ENCODE data around the gene RNLS. TPM values are rescaled to one million over a fixed set of nuclear protein-coding genes. Genes with fewer than 3 reads are reported as not detected.

The RNLS gene
- total RNA-seq, 1 donor from 2014 or later, result 7.1 TPM

DNA sequence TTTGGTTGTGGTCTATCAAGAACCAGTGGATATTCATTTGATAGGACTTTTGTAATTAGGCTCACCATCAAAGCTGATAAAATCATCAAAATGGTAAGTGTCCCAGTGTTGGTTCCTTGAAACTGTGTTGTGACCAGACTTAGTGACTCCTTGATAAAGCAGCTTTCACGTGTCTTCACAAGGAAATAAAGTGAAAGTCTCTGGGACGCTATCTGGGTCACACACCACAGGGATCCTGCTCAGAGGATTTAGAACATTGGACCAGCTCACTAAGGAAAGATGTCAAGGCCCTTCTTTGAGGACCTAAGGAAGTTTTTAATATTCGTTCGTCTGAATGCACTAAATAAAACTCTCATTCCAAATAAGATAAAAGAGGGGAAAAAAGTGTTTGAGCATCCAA lies 193.1 kb downstream of the RNLS start:
- TF ChIP-seq, protein P1, sequence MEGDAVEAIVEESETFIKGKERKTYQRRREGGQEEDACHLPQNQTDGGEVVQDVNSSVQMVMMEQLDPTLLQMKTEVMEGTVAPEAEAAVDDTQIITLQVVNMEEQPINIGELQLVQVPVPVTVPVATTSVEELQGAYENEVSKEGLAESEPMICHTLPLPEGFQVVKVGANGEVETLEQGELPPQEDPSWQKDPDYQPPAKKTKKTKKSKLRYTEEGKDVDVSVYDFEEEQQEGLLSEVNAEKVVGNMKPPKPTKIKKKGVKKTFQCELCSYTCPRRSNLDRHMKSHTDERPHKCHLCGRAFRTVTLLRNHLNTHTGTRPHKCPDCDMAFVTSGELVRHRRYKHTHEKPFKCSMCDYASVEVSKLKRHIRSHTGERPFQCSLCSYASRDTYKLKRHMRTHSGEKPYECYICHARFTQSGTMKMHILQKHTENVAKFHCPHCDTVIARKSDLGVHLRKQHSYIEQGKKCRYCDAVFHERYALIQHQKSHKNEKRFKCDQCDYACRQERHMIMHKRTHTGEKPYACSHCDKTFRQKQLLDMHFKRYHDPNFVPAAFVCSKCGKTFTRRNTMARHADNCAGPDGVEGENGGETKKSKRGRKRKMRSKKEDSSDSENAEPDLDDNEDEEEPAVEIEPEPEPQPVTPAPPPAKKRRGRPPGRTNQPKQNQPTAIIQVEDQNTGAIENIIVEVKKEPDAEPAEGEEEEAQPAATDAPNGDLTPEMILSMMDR (conservative IDR thresholded peaks at IDR 0.05; ENCODE audit: low read depth, low read length), result no peak

DNA sequence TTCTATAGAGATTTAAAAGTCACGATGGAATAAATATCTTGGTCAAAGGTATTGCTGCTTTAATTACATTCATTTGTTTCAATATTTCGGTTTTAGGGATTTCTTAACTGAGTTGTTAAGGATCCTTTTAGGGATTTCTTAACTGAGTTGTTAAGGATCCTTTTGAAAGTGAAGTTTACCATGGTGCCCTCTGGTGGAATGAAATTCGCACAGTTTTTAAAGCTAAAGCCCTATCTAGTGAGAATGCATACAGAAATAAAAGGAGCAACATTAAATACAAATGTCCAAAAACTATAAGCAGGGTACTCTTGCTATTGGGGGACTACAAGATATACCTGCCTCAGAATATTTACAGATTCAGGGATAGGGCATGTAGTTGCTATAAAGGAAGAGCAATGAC lies 193.7 kb downstream of the RNLS start:
- DNase-seq (ENCODE audit: low read depth), result peak; percentile 12
- no peak overlapping the region for H3K4me3 ChIP-seq (ENCODE audit: low read depth, low read length)
- TF ChIP-seq, protein P1 (conservative IDR thresholded peaks at IDR 0.05; ENCODE audit: low read depth, low read length), result peak; percentile 75

More for the DNA sequence above, 193.1 kb downstream of the RNLS start:
- DNase-seq (ENCODE audit: low read depth), result no peak
- H3K4me3 ChIP-seq (ENCODE audit: low read depth, low read length), result no peak overlapping the region

DNA sequence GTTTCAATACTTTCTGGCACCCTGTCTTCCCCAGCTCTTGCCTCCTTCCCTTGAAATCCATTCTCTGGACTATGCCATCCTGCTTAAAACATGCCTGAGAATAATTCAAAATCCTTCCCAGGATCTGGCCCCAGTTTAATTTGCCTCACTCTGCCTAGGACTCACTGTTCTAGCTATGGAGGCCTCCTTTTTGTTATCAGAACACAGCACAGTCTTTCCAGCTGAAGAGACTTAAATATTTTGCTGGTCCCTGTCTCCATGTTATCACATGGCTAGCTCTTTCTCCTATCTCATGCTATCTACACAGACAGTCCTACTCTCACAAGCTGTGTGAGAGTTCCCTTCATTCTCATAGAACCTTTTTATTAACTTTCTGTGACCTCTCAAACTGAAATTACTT lies 194.8 kb downstream of the RNLS start:
- TF ChIP-seq, protein P1 (conservative IDR thresholded peaks at IDR 0.05; ENCODE audit: low read depth, low read length), result no peak
- no peak overlapping the region for H3K4me3 ChIP-seq (ENCODE audit: low read depth, low read length)
- no peak for DNase-seq (ENCODE audit: low read depth)

DNA sequence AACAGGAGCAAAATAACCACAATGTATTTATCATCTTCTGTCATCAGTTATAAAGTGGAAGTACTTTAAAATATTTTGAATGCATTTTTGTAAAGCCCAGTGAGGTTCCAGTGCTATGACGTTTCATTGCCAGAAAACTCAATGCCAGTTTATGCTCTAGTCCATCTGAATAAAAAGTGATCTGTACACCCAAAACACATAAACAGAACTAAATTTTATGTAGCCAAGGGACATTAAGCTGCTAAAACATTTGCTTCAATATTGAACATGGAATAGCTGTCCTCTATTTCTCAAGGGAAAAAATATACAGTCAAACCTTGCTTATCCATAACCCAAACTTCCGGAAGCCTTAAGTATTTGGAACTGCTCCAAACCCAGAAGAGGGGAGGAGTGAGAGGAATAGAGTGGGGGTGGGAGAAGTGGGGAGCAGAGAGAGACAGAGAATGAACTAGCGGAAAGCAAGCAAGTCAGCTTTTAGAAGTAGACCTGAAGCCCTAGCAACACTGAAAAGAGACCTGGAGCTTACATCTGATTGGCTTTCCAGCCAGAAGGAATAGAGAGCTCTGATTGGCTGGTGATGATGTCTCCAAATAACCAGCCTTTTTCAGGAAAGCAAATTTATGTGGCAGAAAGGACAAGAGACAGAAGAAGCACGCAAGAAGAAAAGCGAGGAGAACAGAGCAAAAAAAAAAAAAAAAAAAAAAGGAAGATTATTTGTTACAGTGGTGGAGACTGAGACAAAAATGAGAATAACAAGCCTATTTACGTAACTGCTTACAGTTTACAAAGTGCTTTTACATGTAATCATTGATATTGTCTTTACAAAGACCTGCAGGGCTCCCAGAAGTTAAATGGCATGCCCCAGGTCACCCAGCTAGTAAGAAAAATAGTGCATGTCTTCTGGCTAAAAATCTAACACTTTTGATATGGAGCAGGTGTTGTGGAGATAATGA lies 196.0 kb downstream of the RNLS start:
- peak; percentile 79 for DNase-seq (ENCODE audit: low read depth)
- H3K4me3 ChIP-seq (ENCODE audit: low read depth, low read length), result peak overlapping the region; percentile 35
- TF ChIP-seq, protein P1 (conservative IDR thresholded peaks at IDR 0.05; ENCODE audit: low read depth, low read length), result no peak

DNA sequence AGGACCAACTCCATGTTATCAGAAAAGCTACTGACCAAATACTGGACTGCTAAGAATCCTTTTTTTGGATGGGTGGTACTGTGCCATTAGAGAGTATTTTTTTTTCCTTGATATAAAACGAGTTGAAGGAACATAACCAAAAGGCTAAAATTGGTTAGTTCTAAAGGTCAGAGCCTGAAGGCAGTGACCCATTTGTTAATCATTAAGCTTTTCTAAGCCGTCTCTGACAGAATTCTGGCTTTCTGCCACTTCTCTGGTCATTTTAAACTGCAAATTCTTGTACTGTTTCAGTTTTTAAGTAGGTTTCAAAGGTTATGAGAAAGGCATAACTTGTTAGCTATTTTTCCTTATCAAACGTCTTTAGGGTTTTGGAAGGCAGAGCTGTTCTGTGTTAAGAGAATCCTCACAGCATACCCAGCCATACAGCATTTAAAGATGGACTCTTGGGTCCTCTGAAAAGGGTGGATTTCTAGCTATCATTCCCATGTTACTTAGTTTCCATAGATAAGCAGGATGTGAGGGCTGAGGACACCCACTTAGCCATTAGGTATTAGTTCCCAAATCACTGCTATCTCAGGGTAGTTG lies 196.8 kb downstream of the RNLS start:
- DNase-seq (ENCODE audit: low read depth), result peak; percentile 58

DNA sequence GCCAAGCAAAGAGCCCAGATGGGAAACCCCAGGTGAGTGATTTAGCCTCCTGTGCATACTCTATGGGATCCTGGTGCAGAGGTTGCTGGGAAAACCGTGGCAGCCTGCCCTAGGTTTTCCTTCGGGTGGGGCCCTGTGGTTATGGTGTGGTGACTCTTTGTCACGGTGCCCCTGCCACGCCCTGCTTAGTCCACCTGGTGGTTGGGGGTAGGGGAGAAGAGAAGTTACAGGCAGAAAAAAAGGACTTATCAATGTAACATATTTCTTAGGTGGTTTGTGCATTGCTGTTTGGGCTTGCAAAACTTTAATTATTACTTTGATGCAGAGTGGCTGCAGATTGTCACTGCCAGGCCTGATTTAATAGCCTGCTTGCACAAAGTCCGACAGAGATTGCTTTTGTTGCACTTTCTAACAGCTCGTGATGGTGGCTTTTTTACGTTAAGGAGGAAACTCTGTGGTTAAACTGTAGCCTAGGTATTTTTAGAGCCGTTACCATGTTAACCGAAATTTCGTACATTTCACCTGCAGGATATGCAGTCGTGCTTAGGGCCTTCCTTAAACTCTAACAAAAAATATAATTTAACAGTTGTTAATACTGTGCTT lies 197.4 kb downstream of the RNLS start:
- TF ChIP-seq, protein P1 (conservative IDR thresholded peaks at IDR 0.05; ENCODE audit: low read depth, low read length), result peak; percentile 20
- H3K4me3 ChIP-seq (ENCODE audit: low read depth, low read length), result peak overlapping the region; percentile 35
- peak; percentile 40 for DNase-seq (ENCODE audit: low read depth)

More for the DNA sequence above, 196.8 kb downstream of the RNLS start:
- TF ChIP-seq, protein P1 (conservative IDR thresholded peaks at IDR 0.05; ENCODE audit: low read depth, low read length), result no peak
- H3K4me3 ChIP-seq (ENCODE audit: low read depth, low read length), result peak overlapping the region; percentile 35

All from epithelial cell of proximal tubule (primary cell).